K562 (cell line): ENCODE measurements around the gene TOPORS. TPM values are rescaled to one million over a fixed set of nuclear protein-coding genes. Genes with fewer than 3 reads are reported as not detected.
"Not testable (repeated sequence)": the region's sequence is repeated elsewhere in the genome, so short reads cannot be mapped to it uniquely, and the experiment has no call there.

ENCODE experiments used
- ATAC-seq: fragments of 200-7000 bp; cut with Tn5 transposase; 3 replicates; pipeline ENCODE4 v1.9.1; 2020; ENCODE audit warnings: moderate library complexity
- BruUV-seq: library from RNA; stranded (reverse); fragments of 400-500 nt; replicated peaks from 2 replicates; lab custom pipeline; 2021; lab: Mats Ljungman, UMichigan
- CTCF ChIA-PET: fragments of 300-600 bp; formaldehyde crosslinking; extraction: SDS; loops from one replicate; lab custom pipeline; 2021; ENCODE audit warnings: low intra/inter-chr PET ratio; lab: Yijun Ruan, JAX
- POLR2A ChIA-PET: fragments of 300-600, 350-650 bp; sonication (Branson Sonifier 250); formaldehyde crosslinking; extraction: SDS; loops from one replicate; lab custom pipeline; 2021; ENCODE audit warnings: antibody characterized with exemption, inconsistent platforms; lab: Yijun Ruan, JAX
- DNase-seq, 4 experiments: peaks; one replicate each; pipeline versions ENCODE4 v3.0.0 to v3.0.0-alpha.2; 2011 to 2018; ENCODE audit warnings: low spot score in 3 of 4, mixed read lengths in 3 of 4; ENCODE audit errors: extremely low read depth in 1 of 4
- FAIRE-seq: peaks from 2 replicates; lab custom pipeline; 2011; peaks lifted over from hg19 to GRCh38; lab: Jason Lieb, UNC
- H2AFZ ChIP-seq: 2 replicates; pipeline ENCODE4 v1.6.0; 2011; ENCODE audit warnings: low read depth, low read length, control low read depth, inconsistent platforms
- H3K27ac ChIP-seq: fragments of 200-600 bp; 3 replicates; pipeline ENCODE4 v1.8.0; 2011; ENCODE audit warnings: low read depth, mild to moderate bottlenecking, control low read depth, inconsistent platforms, low read length, moderate library complexity, mixed read lengths; ENCODE audit errors: extremely low read depth
- H3K27me3 ChIP-seq, 2 experiments: fragments of 300-600 bp in 1 of 2; 2 replicates in 1 of 2; 3 replicates in 1 of 2; pipeline versions ENCODE4 v1.6.0 to v1.8.0; 2011; ENCODE audit warnings: inconsistent platforms in 2 of 2, low read length in 2 of 2, mild to moderate bottlenecking in 1 of 2, mixed read lengths in 1 of 2, moderate library complexity in 1 of 2; ENCODE audit not compliant: control insufficient read depth in 2 of 2, insufficient read depth in 2 of 2
- H3K36me3 ChIP-seq: fragments of 300-600 bp; 3 replicates; pipeline ENCODE4 v1.8.0; 2011; ENCODE audit warnings: mild to moderate bottlenecking, low read length, inconsistent platforms; ENCODE audit not compliant: control insufficient read depth, insufficient read depth
- H3K4me1 ChIP-seq, 2 experiments: fragments of 200-600 bp in 1 of 2; replicated peaks in 1 of 2; 2 replicates in 1 of 2; 3 replicates in 1 of 2; pipeline versions ENCODE4 v1.5.1 to v1.8.0; 2011; ENCODE audit warnings: inconsistent platforms in 2 of 2, low read length in 2 of 2, mild to moderate bottlenecking in 1 of 2, mixed read lengths in 1 of 2, moderate library complexity in 1 of 2; ENCODE audit not compliant: control insufficient read depth in 2 of 2, insufficient read depth in 2 of 2
- H3K4me2 ChIP-seq: 2 replicates; pipeline ENCODE4 v1.6.1; 2011; ENCODE audit warnings: low read length, control low read depth, inconsistent platforms, mixed read lengths; ENCODE audit not compliant: insufficient read depth
- H3K4me3 ChIP-seq: fragments of 200-600 bp; sonication (generic), shearing (Covaris generic); 2 replicates; pipeline ENCODE4 v1.5.1; 2016; ENCODE audit warnings: control low read depth, inconsistent platforms
- H3K79me2 ChIP-seq: fragments of 200-600 bp; 3 replicates; pipeline ENCODE4 v1.8.0; 2011; ENCODE audit warnings: low read length, inconsistent platforms; ENCODE audit not compliant: control insufficient read depth, insufficient read depth
- H3K9ac ChIP-seq, 2 experiments: 2 replicates each; pipeline versions ENCODE4 v1.6.0 to v1.6.1; 2011; ENCODE audit warnings: low read depth in 2 of 2, low read length in 2 of 2, control low read depth in 1 of 2, inconsistent platforms in 1 of 2, mild to moderate bottlenecking in 1 of 2, mixed read lengths in 1 of 2; ENCODE audit not compliant: insufficient read depth in 1 of 2
- H3K9me1 ChIP-seq: one replicate; pipeline ENCODE4 v1.6.0; 2011; ENCODE audit warnings: inconsistent platforms, mild to moderate bottlenecking, low read length, moderate library complexity; ENCODE audit not compliant: control insufficient read depth, insufficient read depth
- H3K9me3 ChIP-seq: replicated peaks from 2 replicates; pipeline ENCODE4 v1.5.1; 2011; ENCODE audit warnings: low read depth, low read length, inconsistent platforms; ENCODE audit not compliant: control insufficient read depth, insufficient read depth
- H4K20me1 ChIP-seq: replicated peaks from 2 replicates; pipeline ENCODE4 v1.6.1; 2011; ENCODE audit warnings: low read length, inconsistent platforms, mixed read lengths; ENCODE audit not compliant: control insufficient read depth, insufficient read depth
- FOSL1 ChIP-seq: fragments of 200-800 bp; sonication (Bioruptor generic); conservative IDR thresholded peaks from 2 replicates; pipeline ENCODE4 v1.6.1; 2016; ENCODE audit warnings: missing genetic modification characterization, missing compliant biosample characterization
- PHTF2 ChIP-seq: fragments of 250-450 bp; sonication (Bioruptor Pico); IDR thresholded peaks from 2 replicates; pipeline ENCODE4 v1.5.0; 2021; ENCODE audit warnings: mild to moderate bottlenecking
- RBBP5 ChIP-seq: fragments of 200-600 bp; sonication (generic); IDR thresholded peaks from 2 replicates; pipeline ENCODE4 v1.6.1; 2012; ENCODE audit warnings: borderline replicate concordance, mild to moderate bottlenecking, low read length, control low read depth, inconsistent platforms; ENCODE audit not compliant: insufficient read depth, poor library complexity, severe bottlenecking
- RBFOX2 ChIP-seq: fragments of 200-400 bp; formaldehyde crosslinking; IDR thresholded peaks from 2 replicates; pipeline ENCODE4 v1.6.1; 2017; ENCODE audit warnings: low read depth, mild to moderate bottlenecking, low read length, moderate library complexity
- WGBS: fragments of 100-300 bp; shearing (Covaris generic); methylation state at CpG from one replicate; pipeline ENCODE4 v1.1.6; 2016; ENCODE audit warnings: low coverage, mixed read lengths; ENCODE audit not compliant: insufficient coverage; ENCODE audit errors: missing lambda C conversion rate; 5-methylcytosine and 5-hydroxymethylcytosine counted together
- in situ Hi-C: fragments of 300-500 bp; cut with MboI; formaldehyde crosslinking; loops from 4 replicates; pipeline ENCODE4 v1.15.0; 2018; ENCODE audit warnings: inconsistent platforms, mixed read lengths
- intact Hi-C: fragments of 100-400 bp; cut with micrococcal nuclease; formaldehyde crosslinking; loops from 2 replicates; pipeline ENCODE4 v1.14.2; 2022
- polyA plus RNA-seq, 8 experiments: library from polyadenylated mRNA; depleted of rRNA in 4 of 8; stranded (reverse) in 5 of 8; unstranded in 3 of 8; fragments of >200 nt; fragmentation: Nextera tagmentation in 2 of 8; fragmentation: Illumina TruSeq in 1 of 8; extraction: Ambion mirVana in 2 of 8; extraction: Trizol in 1 of 8; gene quantifications; 2 replicates each; pipeline versions ENCODE4 v1.2.1 to v1.2.3, GENCODE V29; 2011 to 2014; ENCODE audit warnings: inconsistent platforms in 1 of 8, missing spikeins in 1 of 8
- total RNA-seq, 7 experiments: library from RNA; depleted of rRNA in 6 of 7; stranded (reverse); fragments of >200 nt in 6 of 7; fragmentation: Illumina TruSeq in 2 of 7; extraction: Trizol in 2 of 7; gene quantifications; 2 replicates each; pipeline versions ENCODE4 v1.2.1 to v1.2.3, GENCODE V29; 2011 to 2021; ENCODE audit warnings: low replicate concordance in 1 of 7
- TF ChIP-seq, protein P1 (sequence below), 2 experiments: fragments of 450-650 bp in 1 of 2; sonication (generic) in 1 of 2; formaldehyde crosslinking in 1 of 2; IDR thresholded peaks in 1 of 2; conservative IDR thresholded peaks in 1 of 2; 2 replicates each; pipeline versions ENCODE4 v1.6.1 to v1.8.1; 2016 to 2023; ENCODE audit warnings: mild to moderate bottlenecking in 2 of 2, moderate library complexity in 2 of 2, inconsistent platforms in 1 of 2, missing genetic modification reagents in 1 of 2

The TOPORS gene
- total and polyA plus RNA-seq, 9 of the 15 experiments (the other 6 are each of a cell fraction or from before 2014, with no cell fraction given): 4.3 to 19.6 (median 9.9) TPM

DNA sequence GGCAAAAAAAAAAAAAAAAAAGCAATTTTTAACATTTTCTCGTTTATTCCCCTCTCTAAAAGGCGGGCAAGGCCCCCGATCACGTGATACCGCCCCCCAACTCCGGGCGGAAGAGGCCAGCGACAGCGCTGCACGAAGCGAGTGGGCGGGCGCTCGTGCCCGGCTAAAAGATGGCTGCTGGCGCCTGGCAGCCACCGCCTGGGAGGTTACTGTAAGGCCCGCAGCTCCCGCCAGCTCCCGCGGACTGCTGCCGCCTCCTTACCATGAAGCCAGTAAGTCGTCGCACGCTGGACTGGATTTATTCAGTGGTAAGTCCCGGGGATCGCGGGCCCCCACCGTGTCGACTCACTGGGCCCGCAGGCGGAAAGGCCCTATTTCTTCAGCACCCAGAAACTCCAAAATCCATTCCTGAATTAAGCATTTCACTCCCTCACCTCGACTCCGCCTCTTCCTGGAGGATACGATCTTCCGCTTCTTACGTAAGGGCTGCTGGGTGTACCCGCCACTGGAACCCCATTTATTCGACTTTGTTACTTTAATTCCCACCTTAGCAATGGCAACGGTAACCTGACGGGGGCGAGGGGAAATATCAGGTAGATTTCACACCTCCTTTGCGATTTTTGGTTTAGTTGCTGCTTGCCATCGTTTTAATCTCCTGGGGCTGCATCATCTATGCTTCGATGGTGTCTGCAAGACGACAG lies at the start of gene TOPORS, which contains the start of gene SMIM27 (continued):
- TF ChIP-seq PHTF2 (no peak), RBFOX2 (peak; percentile 87), FOSL1 (no peak; the same call in 1 of the 2 replicates), RBBP5 (no peak)
- TF ChIP-seq, protein P1, sequence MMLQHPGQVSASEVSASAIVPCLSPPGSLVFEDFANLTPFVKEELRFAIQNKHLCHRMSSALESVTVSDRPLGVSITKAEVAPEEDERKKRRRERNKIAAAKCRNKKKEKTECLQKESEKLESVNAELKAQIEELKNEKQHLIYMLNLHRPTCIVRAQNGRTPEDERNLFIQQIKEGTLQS (IDR thresholded peaks at IDR 0.05): no peak
- TF ChIP-seq, protein P1 (CRISPR knock-in tag; conservative IDR thresholded peaks at IDR 0.05): no peak

DNA sequence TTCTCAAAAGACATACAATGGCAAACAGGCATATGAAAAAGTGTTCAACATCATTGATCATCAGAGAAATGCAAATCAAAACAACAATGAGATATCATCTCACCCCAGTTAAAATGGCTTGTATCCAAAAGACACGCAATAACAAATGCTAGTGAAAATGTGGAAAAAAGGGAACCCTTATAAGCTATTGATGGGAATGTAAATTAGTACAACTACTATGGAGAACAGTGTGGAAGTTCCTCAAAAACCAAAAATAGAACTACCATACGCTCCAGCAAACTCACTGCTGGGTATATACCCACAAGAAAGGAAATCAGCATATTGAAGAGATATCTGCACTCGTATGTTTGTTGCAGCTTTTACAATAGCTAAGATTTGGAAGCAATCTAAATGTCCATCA lies 46.6 kb upstream of the TOPORS start:
- in situ Hi-C loops, FAIRE-seq, H3K9ac ChIP-seq, H3K36me3 ChIP-seq, H3K79me2 ChIP-seq, H4K20me1 ChIP-seq, H3K27ac ChIP-seq, CTCF ChIA-PET, H2AFZ ChIP-seq, H3K4me3 ChIP-seq, H3K27me3 ChIP-seq, intact Hi-C loops, BruUV-seq, H3K4me2 ChIP-seq, H3K9me1 ChIP-seq, DNase-seq, H3K9me3 ChIP-seq, ATAC-seq, H3K4me1 ChIP-seq: not testable (repeated sequence)
- POLR2A ChIA-PET: interaction anchor here (0.8 kb wide), 1 partner anchor 344 kb away, joined by 3 read pairs; no protein-coding TSS in a partner anchor
- 0% methylated on average over 3 of the region's 3 CpGs for WGBS
